ENCODE measurements around the gene HSDL1.
"Not testable (repeated sequence)": the region's sequence is repeated elsewhere in the genome, so short reads cannot be mapped to it uniquely, and the experiment has no call there.

The HSDL1 gene

GRCh38 chr16:84137769-84138357, 7.1 kb downstream of the HSDL1 start:
- DNase-seq = no peak

- no peak for DNase-seq
These were observed 7.7 kb downstream of the HSDL1 start for GRCh38 chr16:84137287-84137686.

GRCh38 chr16:84136331-84137125, 8.4 kb downstream of the HSDL1 start:
- no peak for DNase-seq

GRCh38 chr16:84132527-84133285, 12.3 kb downstream of the HSDL1 start:
- no peak for DNase-seq

- DNase-seq = no peak
These were observed 13.9 kb downstream of the HSDL1 start for GRCh38 chr16:84131117-84131516.

GRCh38 chr16:84124257-84125073, 20.5 kb downstream of the HSDL1 start:
- DNase-seq = no peak

- DNase-seq = no peak
These were observed 24.0 kb downstream of the HSDL1 start for GRCh38 chr16:84121007-84121406.

GRCh38 chr16:84120023-84120422, 25.0 kb downstream of the HSDL1 start:
- no peak for DNase-seq

GRCh38 chr16:84119368-84119767, 25.6 kb downstream of the HSDL1 start:
- no peak for DNase-seq

GRCh38 chr16:84118315-84118714, 26.7 kb downstream of the HSDL1 start:
- DNase-seq = not testable (repeated sequence)

GRCh38 chr16:84117494-84117843, 27.5 kb downstream of the HSDL1 start:
- no peak for DNase-seq

GRCh38 chr16:84116720-84117493, 28.1 kb downstream of the HSDL1 start, which contains the start of gene MBTPS1:
TSS of gene MBTPS1 (minus strand) at chr16:84116942. CDS start at chr16:84101783, 15,159 bp downstream.
- DNase-seq = peak; percentile 85

GRCh38 chr16:84115919-84116719, 28.9 kb downstream of the HSDL1 start:
- DNase-seq = peak; percentile 11

- DNase-seq = not testable (repeated sequence)
These were observed 33.0 kb downstream of the HSDL1 start for GRCh38 chr16:84111949-84112348.

- no peak for DNase-seq
These were observed 33.5 kb downstream of the HSDL1 start for GRCh38 chr16:84111525-84111924.

- no peak for DNase-seq
These were observed 34.5 kb downstream of the HSDL1 start for GRCh38 chr16:84110527-84110926.

- DNase-seq = no peak
These were observed 35.2 kb downstream of the HSDL1 start for GRCh38 chr16:84109598-84110335.

- no peak for DNase-seq
These were observed 37.1 kb downstream of the HSDL1 start for GRCh38 chr16:84107921-84108320.

GRCh38 chr16:84105948-84106740, 38.8 kb downstream of the HSDL1 start:
- no peak for DNase-seq
